ENCODE results near the gene ABLIM1.

GRCh38 chr10:114650831-114651230, 7.2 kb downstream of the ABLIM1 start:
- TF ChIP-seq POLR2A (IDR thresholded peaks at IDR 0.05; ENCODE audit: low read length) (no peak), GATA1 (IDR thresholded peaks at IDR 0.05; ENCODE audit: low read depth, low read length) (no peak)

Data from erythroblast (primary cell).